ENCODE results near the gene BDNF. TPM values are rescaled to one million over a fixed set of nuclear protein-coding genes. Genes with fewer than 3 reads are reported as not detected.

The BDNF gene
- total and polyA plus RNA-seq, 4 donors = 0.03 to 0.28 (median 0.07) TPM

- TF ChIP-seq, protein P1, sequence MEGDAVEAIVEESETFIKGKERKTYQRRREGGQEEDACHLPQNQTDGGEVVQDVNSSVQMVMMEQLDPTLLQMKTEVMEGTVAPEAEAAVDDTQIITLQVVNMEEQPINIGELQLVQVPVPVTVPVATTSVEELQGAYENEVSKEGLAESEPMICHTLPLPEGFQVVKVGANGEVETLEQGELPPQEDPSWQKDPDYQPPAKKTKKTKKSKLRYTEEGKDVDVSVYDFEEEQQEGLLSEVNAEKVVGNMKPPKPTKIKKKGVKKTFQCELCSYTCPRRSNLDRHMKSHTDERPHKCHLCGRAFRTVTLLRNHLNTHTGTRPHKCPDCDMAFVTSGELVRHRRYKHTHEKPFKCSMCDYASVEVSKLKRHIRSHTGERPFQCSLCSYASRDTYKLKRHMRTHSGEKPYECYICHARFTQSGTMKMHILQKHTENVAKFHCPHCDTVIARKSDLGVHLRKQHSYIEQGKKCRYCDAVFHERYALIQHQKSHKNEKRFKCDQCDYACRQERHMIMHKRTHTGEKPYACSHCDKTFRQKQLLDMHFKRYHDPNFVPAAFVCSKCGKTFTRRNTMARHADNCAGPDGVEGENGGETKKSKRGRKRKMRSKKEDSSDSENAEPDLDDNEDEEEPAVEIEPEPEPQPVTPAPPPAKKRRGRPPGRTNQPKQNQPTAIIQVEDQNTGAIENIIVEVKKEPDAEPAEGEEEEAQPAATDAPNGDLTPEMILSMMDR (IDR thresholded peaks at IDR 0.05; ENCODE audit: low read depth, low read length, missing input control) = no peak
- TF ChIP-seq JUND (IDR thresholded peaks at IDR 0.05) (no peak), SP1 (IDR thresholded peaks at IDR 0.05) (no peak), NR2F2 (IDR thresholded peaks at IDR 0.05) (no peak), YY1 (IDR thresholded peaks at IDR 0.05) (no peak), RXRA (IDR thresholded peaks at IDR 0.05) (no peak), RAD21 (IDR thresholded peaks at IDR 0.05) (no peak), FOXA2 (IDR thresholded peaks at IDR 0.05) (no peak), GABPA (IDR thresholded peaks at IDR 0.05 in 1 of 2, conservative IDR thresholded peaks at IDR 0.05 in 1 of 2) (no peak), HNF4A (conservative IDR thresholded peaks at IDR 0.05) (no peak), TAF1 (conservative IDR thresholded peaks at IDR 0.05) (no peak), HNF4G (IDR thresholded peaks at IDR 0.05) (no peak), FOXA1 (IDR thresholded peaks at IDR 0.05) (no peak), EGR1 (IDR thresholded peaks at IDR 0.05; ENCODE audit: low read depth in 2 of 2) (no peak), ATF3 (IDR thresholded peaks at IDR 0.05) (no peak)
- TF ChIP-seq, protein P2, sequence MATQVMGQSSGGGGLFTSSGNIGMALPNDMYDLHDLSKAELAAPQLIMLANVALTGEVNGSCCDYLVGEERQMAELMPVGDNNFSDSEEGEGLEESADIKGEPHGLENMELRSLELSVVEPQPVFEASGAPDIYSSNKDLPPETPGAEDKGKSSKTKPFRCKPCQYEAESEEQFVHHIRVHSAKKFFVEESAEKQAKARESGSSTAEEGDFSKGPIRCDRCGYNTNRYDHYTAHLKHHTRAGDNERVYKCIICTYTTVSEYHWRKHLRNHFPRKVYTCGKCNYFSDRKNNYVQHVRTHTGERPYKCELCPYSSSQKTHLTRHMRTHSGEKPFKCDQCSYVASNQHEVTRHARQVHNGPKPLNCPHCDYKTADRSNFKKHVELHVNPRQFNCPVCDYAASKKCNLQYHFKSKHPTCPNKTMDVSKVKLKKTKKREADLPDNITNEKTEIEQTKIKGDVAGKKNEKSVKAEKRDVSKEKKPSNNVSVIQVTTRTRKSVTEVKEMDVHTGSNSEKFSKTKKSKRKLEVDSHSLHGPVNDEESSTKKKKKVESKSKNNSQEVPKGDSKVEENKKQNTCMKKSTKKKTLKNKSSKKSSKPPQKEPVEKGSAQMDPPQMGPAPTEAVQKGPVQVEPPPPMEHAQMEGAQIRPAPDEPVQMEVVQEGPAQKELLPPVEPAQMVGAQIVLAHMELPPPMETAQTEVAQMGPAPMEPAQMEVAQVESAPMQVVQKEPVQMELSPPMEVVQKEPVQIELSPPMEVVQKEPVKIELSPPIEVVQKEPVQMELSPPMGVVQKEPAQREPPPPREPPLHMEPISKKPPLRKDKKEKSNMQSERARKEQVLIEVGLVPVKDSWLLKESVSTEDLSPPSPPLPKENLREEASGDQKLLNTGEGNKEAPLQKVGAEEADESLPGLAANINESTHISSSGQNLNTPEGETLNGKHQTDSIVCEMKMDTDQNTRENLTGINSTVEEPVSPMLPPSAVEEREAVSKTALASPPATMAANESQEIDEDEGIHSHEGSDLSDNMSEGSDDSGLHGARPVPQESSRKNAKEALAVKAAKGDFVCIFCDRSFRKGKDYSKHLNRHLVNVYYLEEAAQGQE (IDR thresholded peaks at IDR 0.05) = no peak
- TF ChIP-seq, protein P3, sequence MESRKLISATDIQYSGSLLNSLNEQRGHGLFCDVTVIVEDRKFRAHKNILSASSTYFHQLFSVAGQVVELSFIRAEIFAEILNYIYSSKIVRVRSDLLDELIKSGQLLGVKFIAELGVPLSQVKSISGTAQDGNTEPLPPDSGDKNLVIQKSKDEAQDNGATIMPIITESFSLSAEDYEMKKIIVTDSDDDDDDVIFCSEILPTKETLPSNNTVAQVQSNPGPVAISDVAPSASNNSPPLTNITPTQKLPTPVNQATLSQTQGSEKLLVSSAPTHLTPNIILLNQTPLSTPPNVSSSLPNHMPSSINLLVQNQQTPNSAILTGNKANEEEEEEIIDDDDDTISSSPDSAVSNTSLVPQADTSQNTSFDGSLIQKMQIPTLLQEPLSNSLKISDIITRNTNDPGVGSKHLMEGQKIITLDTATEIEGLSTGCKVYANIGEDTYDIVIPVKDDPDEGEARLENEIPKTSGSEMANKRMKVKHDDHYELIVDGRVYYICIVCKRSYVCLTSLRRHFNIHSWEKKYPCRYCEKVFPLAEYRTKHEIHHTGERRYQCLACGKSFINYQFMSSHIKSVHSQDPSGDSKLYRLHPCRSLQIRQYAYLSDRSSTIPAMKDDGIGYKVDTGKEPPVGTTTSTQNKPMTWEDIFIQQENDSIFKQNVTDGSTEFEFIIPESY (IDR thresholded peaks at IDR 0.05) = no peak
- TF ChIP-seq, protein P4, sequence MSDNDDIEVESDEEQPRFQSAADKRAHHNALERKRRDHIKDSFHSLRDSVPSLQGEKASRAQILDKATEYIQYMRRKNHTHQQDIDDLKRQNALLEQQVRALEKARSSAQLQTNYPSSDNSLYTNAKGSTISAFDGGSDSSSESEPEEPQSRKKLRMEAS (IDR thresholded peaks at IDR 0.05) = no peak
Measured at GRCh38 chr11:27648840-27649239, 51.4 kb downstream of the BDNF start.

More at GRCh38 chr11:27648840-27649239, 51.4 kb downstream of the BDNF start:
- Histone ChIP-seq H3K27ac (ENCODE audit: low read depth in 1 of 2, low read length in 2 of 2) (no peak overlapping the region), H3K9me3 (ENCODE audit: control insufficient read depth in 4 of 4, low read length in 3 of 4) (no peaks in the 10 kb centered on the region), H3K4me1 (ENCODE audit: control insufficient read depth in 4 of 4, insufficient read depth in 4 of 4, low read length in 3 of 4) (no peaks in the 10 kb centered on the region), H3K27me3 (ENCODE audit: control insufficient read depth in 4 of 4, insufficient read depth in 4 of 4, low read length in 3 of 4) (no peaks in the 10 kb centered on the region), H3K36me3 (ENCODE audit: control insufficient read depth in 4 of 4, insufficient read depth in 3 of 4, low read depth in 1 of 4, low read length in 3 of 4) (no peaks in the 10 kb centered on the region), H3K9ac (ENCODE audit: low read depth in 1 of 2, low read length in 2 of 2) (no peak overlapping the region), H3K4me3 (ENCODE audit: low read depth in 1 of 3, low read length in 3 of 3) (no peak overlapping the region)
- DNase-seq (ENCODE audit: low spot score) = no peak

Data from liver (tissue), 9 donors.